Measurements from ENCODE around the gene DHRS7. TPM values are rescaled to one million over a fixed set of nuclear protein-coding genes. Genes with fewer than 3 reads are reported as not detected.

DHRS7 gene
- total RNA-seq, 1 experiment from 2014 or later, result 27.7 TPM

DNA sequence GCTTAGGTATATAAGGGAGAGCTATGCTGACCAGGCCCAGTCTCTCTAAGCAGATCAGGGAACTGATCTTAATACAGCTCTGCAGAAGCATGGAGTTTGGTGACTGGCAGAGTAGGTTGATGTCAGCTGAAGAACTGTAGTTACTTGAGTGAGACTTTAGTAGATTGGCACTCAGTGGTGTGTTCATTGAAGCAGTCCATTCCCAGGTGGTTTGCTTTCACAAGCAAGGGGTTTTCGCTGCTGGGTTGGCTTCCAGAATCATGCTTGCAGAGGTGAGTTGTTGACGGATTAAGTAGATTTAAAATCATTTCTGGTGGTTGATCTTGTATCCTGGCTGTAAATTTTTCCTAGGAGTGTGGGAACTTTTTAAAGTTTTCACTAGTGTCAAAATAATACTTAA, 6.5 kb upstream of the DHRS7 start:
- Histone ChIP-seq H3K79me2 (ENCODE audit: insufficient read depth, low read length) (no peaks in the 10 kb centered on the region), H3T11ph (ENCODE audit: low read length) (no peak overlapping the region), H3K23me2 (ENCODE audit: insufficient read length, low read depth, low read length, poor library complexity, severe bottlenecking) (no peaks in the 10 kb centered on the region), H4K91ac (ENCODE audit: insufficient read length, low read depth, low read length) (no peak overlapping the region), H3K4ac (ENCODE audit: low read depth, low read length) (no peak overlapping the region), H2AFZ (ENCODE audit: low read length) (no peak overlapping the region), H2AK5ac (ENCODE audit: insufficient read length, low read length) (no peak overlapping the region), H4K5ac (ENCODE audit: insufficient read length, low read depth, low read length) (no peak overlapping the region), H2BK5ac (ENCODE audit: insufficient read length, low read length) (no peak overlapping the region), H3K23ac (ENCODE audit: insufficient read length, low read depth, low read length) (no peak overlapping the region), H3K4me1 (ENCODE audit: insufficient read depth, low read length) (no peaks in the 10 kb centered on the region), H2BK20ac (ENCODE audit: low read depth, low read length, poor library complexity, severe bottlenecking) (no peak overlapping the region), H4K20me1 (ENCODE audit: control insufficient read depth, insufficient read depth, insufficient read length) (no peaks in the 10 kb centered on the region), H3K18ac (ENCODE audit: insufficient read length, low read depth, low read length) (no peak overlapping the region), H3K14ac (ENCODE audit: insufficient read depth, low read length) (no peak overlapping the region), H2BK12ac (ENCODE audit: insufficient read length, low read depth, low read length) (no peak overlapping the region), H3K79me1 (ENCODE audit: insufficient read depth, low read depth, low read length, poor library complexity, severe bottlenecking) (no peaks in the 10 kb centered on the region), H3K27me3 (ENCODE audit: insufficient read depth, low read length) (no peaks in the 10 kb centered on the region), H2BK15ac (ENCODE audit: low read depth, low read length) (no peak overlapping the region), H2BK120ac (ENCODE audit: low read depth, low read length, poor library complexity, severe bottlenecking) (no peak overlapping the region), H4K8ac (replicated peaks; ENCODE audit: insufficient read length, low read depth, low read length) (no peak overlapping the region), H3K9ac (ENCODE audit: extremely low read depth, insufficient read length, low read length) (no peak overlapping the region), H3K4me2 (ENCODE audit: insufficient read depth, insufficient read length, low read length) (no peak overlapping the region), H3K56ac (ENCODE audit: insufficient read length, low read depth, low read length) (no peak overlapping the region), H3K9me3 (ENCODE audit: control insufficient read depth, low read depth, low read length) (no peaks in the 10 kb centered on the region), H3K27ac (ENCODE audit: insufficient read length, low read depth, low read length) (no peak overlapping the region)
- H3K36me3 Mint-ChIP-seq (ENCODE audit: insufficient read depth in 1 of 3, low read depth in 3 of 3), result peaks cover 0 to 12% (median 11%) of the 10 kb centered on the region in 3 experiments; a peak in 3 of 7 replicates
- H3K4me1 Mint-ChIP-seq, result peaks cover 4 to 11% of the 10 kb centered on the region in 2 experiments; a peak in 3 of 4 replicates
- H3K9me3 Mint-ChIP-seq, result peaks cover 5 to 8% of the 10 kb centered on the region in 2 experiments; a peak in 4 of 5 replicates
- peaks cover 2% of the 10 kb centered on the region for H3K27me3 Mint-ChIP-seq (ENCODE audit: low read depth)
- TF ChIP-seq, protein P1, sequence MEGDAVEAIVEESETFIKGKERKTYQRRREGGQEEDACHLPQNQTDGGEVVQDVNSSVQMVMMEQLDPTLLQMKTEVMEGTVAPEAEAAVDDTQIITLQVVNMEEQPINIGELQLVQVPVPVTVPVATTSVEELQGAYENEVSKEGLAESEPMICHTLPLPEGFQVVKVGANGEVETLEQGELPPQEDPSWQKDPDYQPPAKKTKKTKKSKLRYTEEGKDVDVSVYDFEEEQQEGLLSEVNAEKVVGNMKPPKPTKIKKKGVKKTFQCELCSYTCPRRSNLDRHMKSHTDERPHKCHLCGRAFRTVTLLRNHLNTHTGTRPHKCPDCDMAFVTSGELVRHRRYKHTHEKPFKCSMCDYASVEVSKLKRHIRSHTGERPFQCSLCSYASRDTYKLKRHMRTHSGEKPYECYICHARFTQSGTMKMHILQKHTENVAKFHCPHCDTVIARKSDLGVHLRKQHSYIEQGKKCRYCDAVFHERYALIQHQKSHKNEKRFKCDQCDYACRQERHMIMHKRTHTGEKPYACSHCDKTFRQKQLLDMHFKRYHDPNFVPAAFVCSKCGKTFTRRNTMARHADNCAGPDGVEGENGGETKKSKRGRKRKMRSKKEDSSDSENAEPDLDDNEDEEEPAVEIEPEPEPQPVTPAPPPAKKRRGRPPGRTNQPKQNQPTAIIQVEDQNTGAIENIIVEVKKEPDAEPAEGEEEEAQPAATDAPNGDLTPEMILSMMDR (conservative IDR thresholded peaks at IDR 0.05), result no peak
- DNase-seq, result no peak
- no peak overlapping the region for H3K27ac Mint-ChIP-seq
- WGBS (ENCODE audit: extremely low coverage, insufficient read length, low lambda C conversion rate), result no CpG with 5 or more reads among the region's 2 CpGs
- H3K4me3 Mint-ChIP-seq, result no peak overlapping the region

Data from H9 (cell line).